Cardiac muscle cell (in vitro differentiated cells and primary cell): ENCODE results near the gene FGF8. TPM values are rescaled to one million over a fixed set of nuclear protein-coding genes. Genes with fewer than 3 reads are reported as not detected.
"Not testable (repeated sequence)": the region's sequence is repeated elsewhere in the genome, so short reads cannot be mapped to it uniquely, and the experiment has no call there.

Experiments
- DNase-seq, 2 donors: peaks; one replicate each; pipeline versions ENCODE4 v3.0.0 to v3.0.0-alpha.2; 2010 to 2017; ENCODE audit warnings: low read depth in 1 of 2, low spot score in 1 of 2
- H3K27ac ChIP-seq: fragments of 200-600 bp; sonication (generic); 2 replicates; pipeline ENCODE4 v1.5.1; 2016
- H3K27me3 ChIP-seq: fragments of 200-600 bp; sonication (generic); 2 replicates; pipeline ENCODE4 v1.6.0; 2016; ENCODE audit warnings: control low read depth
- H3K36me3 ChIP-seq: fragments of 200-600 bp; sonication (generic); 2 replicates; pipeline ENCODE4 v1.5.1; 2016; ENCODE audit warnings: control low read depth
- H3K4me1 ChIP-seq: fragments of 200-600 bp; sonication (generic); 2 replicates; pipeline ENCODE4 v1.8.1; 2017; ENCODE audit warnings: low read depth, mild to moderate bottlenecking, mixed run types
- H3K4me3 ChIP-seq: fragments of 200-600 bp; sonication (generic); 2 replicates; pipeline ENCODE4 v1.5.1; 2016; ENCODE audit warnings: mild to moderate bottlenecking
- H3K9me3 ChIP-seq: fragments of 200-600 bp; sonication (generic); 2 replicates; pipeline ENCODE4 v1.5.1; 2017; ENCODE audit warnings: low read depth, mild to moderate bottlenecking, control low read depth
- CTCF ChIP-seq: IDR thresholded peaks from 2 replicates; pipeline ENCODE4 v1.5.1; 2012; ENCODE audit warnings: low read depth, mild to moderate bottlenecking, low read length
- polyA plus RNA-seq: library from polyadenylated mRNA; unstranded; fragments of >200 nt; fragmentation: Nextera tagmentation; extraction: Ambion mirVana; gene quantifications from 2 replicates; pipeline ENCODE4 v1.2.1, GENCODE V29; 2016
- total RNA-seq: library from RNA; depleted of rRNA; stranded (reverse); fragments of >200 nt; gene quantifications from 2 replicates; pipeline ENCODE4 v1.2.3, GENCODE V29; 2016

The FGF8 gene
- total and polyA plus RNA-seq, 2 experiments from 2014 or later = 1.8 to 12.8 TPM

GRCh38 chr10:101807158-101807557, 31.2 kb upstream of the FGF8 start:
- Histone ChIP-seq H3K36me3 (peaks cover 77% of the 10 kb centered on the region), H3K4me1 (no peaks in the 10 kb centered on the region)

GRCh38 chr10:101803511-101803910, 27.6 kb upstream of the FGF8 start:
- no peak for TF ChIP-seq CTCF
- H3K36me3 ChIP-seq = peaks cover 86% of the 10 kb centered on the region
- no peaks in the 10 kb centered on the region for H3K27me3 ChIP-seq
- no peaks in the 10 kb centered on the region for H3K4me1 ChIP-seq
- DNase-seq = no peak
- H3K9me3 ChIP-seq = no peaks in the 10 kb centered on the region
- H3K27ac ChIP-seq = no peak overlapping the region
- no peak overlapping the region for H3K4me3 ChIP-seq

More at GRCh38 chr10:101807158-101807557, 31.2 kb upstream of the FGF8 start:
- no peak for TF ChIP-seq CTCF
- no peaks in the 10 kb centered on the region for H3K27me3 ChIP-seq
- H3K4me3 ChIP-seq = no peak overlapping the region
- no peaks in the 10 kb centered on the region for H3K9me3 ChIP-seq
- no peak for DNase-seq
- H3K27ac ChIP-seq = no peak overlapping the region

GRCh38 chr10:101797403-101798059, 21.6 kb upstream of the FGF8 start:
- Histone ChIP-seq H3K4me1 (no peaks in the 10 kb centered on the region), H3K36me3 (peaks cover 86% of the 10 kb centered on the region), H3K27me3 (no peaks in the 10 kb centered on the region), H3K27ac (peak overlapping the region; percentile 24), H3K4me3 (no peak overlapping the region), H3K9me3 (no peaks in the 10 kb centered on the region)
- TF ChIP-seq CTCF = no peak
- DNase-seq = no peak

- Histone ChIP-seq H3K9me3 (no peaks in the 10 kb centered on the region), H3K27ac (no peak overlapping the region), H3K4me3 (no peak overlapping the region), H3K4me1 (no peaks in the 10 kb centered on the region), H3K27me3 (no peaks in the 10 kb centered on the region), H3K36me3 (peaks cover 82% of the 10 kb centered on the region)
- TF ChIP-seq CTCF = no peak
- no peak for DNase-seq
Measured at GRCh38 chr10:101793526-101793925, 17.6 kb upstream of the FGF8 start.

- no peaks in the 10 kb centered on the region for H3K27me3 ChIP-seq
- H3K9me3 ChIP-seq = no peaks in the 10 kb centered on the region
- H3K27ac ChIP-seq = no peak overlapping the region
- TF ChIP-seq CTCF = no peak
- no peak for DNase-seq
- no peaks in the 10 kb centered on the region for H3K4me1 ChIP-seq
- H3K4me3 ChIP-seq = no peak overlapping the region
- H3K36me3 ChIP-seq = peaks cover 80% of the 10 kb centered on the region
Measured at GRCh38 chr10:101789686-101790085, 13.8 kb upstream of the FGF8 start.

GRCh38 chr10:101789231-101789630, 13.3 kb upstream of the FGF8 start:
- not testable (repeated sequence) for H3K4me3 ChIP-seq, H3K4me1 ChIP-seq, H3K27me3 ChIP-seq, H3K27ac ChIP-seq, H3K9me3 ChIP-seq, DNase-seq
- peaks cover 76% of the 10 kb centered on the region for H3K36me3 ChIP-seq
